ENCODE data around the gene COQ10B. TPM values are rescaled to one million over a fixed set of nuclear protein-coding genes. Genes with fewer than 3 reads are reported as not detected.

Gene COQ10B
- total and polyA plus RNA-seq, 5 donors from 2014 or later, result 49.2 to 73.9 (median 55.4) TPM

GRCh38 chr2:197516393-197516761 lies 63.0 kb downstream of the COQ10B start:
- Histone ChIP-seq H3K36me3 (ENCODE audit: control insufficient read depth, insufficient read depth, low read length) (peaks cover 12% of the 10 kb centered on the region), H3K27ac (ENCODE audit: insufficient read depth, low read length, poor library complexity, severe bottlenecking) (peak overlapping the region; percentile 92), H3K4me1 (ENCODE audit: control insufficient read depth, insufficient read depth, low read length, poor library complexity, severe bottlenecking) (peaks cover 19% of the 10 kb centered on the region), H3K27me3 (ENCODE audit: control insufficient read depth, insufficient read depth, low read length) (no peaks in the 10 kb centered on the region), H3K9me3 (ENCODE audit: control insufficient read depth in 2 of 2, low read length in 2 of 2) (no peaks in the 10 kb centered on the region), H3K4me3 (ENCODE audit: low read depth, low read length) (peak overlapping the region; percentile 88)
- H3K27ac Mint-ChIP-seq, result peak overlapping the region; percentile 91 to 100 (median 93)
- H3K4me1 Mint-ChIP-seq, result peaks cover 29 to 63% (median 49%) of the 10 kb centered on the region in 4 donors
- H3K27me3 Mint-ChIP-seq, result peaks cover 6% of the 10 kb centered on the region
- peaks cover 22% of the 10 kb centered on the region for H3K36me3 Mint-ChIP-seq
- DNase-seq (peak in 1 of 3 donors; percentile 41), ATAC-seq (ENCODE audit: low read depth in 2 of 2) (no peak)
- H3K9me3 Mint-ChIP-seq, result peaks cover 0 to 6% (median 0%) of the 10 kb centered on the region in 7 donors
- peak overlapping the region; percentile 95 to 100 (median 98) for H3K4me3 Mint-ChIP-seq

- H3K36me3 ChIP-seq (ENCODE audit: control insufficient read depth, insufficient read depth, low read length), result peaks cover 12% of the 10 kb centered on the region
- ATAC-seq (ENCODE audit: low read depth in 2 of 2), result no peak
- H3K27ac ChIP-seq (ENCODE audit: insufficient read depth, low read length, poor library complexity, severe bottlenecking), result peak overlapping the region; percentile 92
- peaks cover 6% of the 10 kb centered on the region for H3K27me3 Mint-ChIP-seq
- no peak for DNase-seq
- H3K4me3 Mint-ChIP-seq, result peak overlapping the region; percentile 95 to 100 (median 98)
- peak overlapping the region; percentile 88 for H3K4me3 ChIP-seq (ENCODE audit: low read depth, low read length)
- peaks cover 32 to 67% (median 49%) of the 10 kb centered on the region in 4 donors for H3K4me1 Mint-ChIP-seq
- no peaks in the 10 kb centered on the region for H3K9me3 ChIP-seq (ENCODE audit: control insufficient read depth in 2 of 2, low read length in 2 of 2)
- no peaks in the 10 kb centered on the region for H3K27me3 ChIP-seq (ENCODE audit: control insufficient read depth, insufficient read depth, low read length)
- H3K36me3 Mint-ChIP-seq, result peaks cover 25% of the 10 kb centered on the region
- peaks cover 0 to 10% (median 0%) of the 10 kb centered on the region in 7 donors for H3K9me3 Mint-ChIP-seq
- H3K27ac Mint-ChIP-seq, result peak overlapping the region; percentile 29 to 100 (median 91)
- H3K4me1 ChIP-seq (ENCODE audit: control insufficient read depth, insufficient read depth, low read length, poor library complexity, severe bottlenecking), result peaks cover 19% of the 10 kb centered on the region
Observed at GRCh38 chr2:197517150-197517549, 63.8 kb downstream of the COQ10B start.

Other genes starting within 250 kb of the COQ10B start
- gene ANKRD44, start 142.8 kb upstream of the COQ10B start, total RNA-seq, result 301 TPM
- gene ANKRD44, start 142.8 kb upstream of the COQ10B start, polyA plus RNA-seq, result 100 to 1,000 TPM in 1 of 4 donors, 10 to 100 TPM in 3; 69.6 to 104 (median 82.8) TPM
- gene SF3B1, start 18.5 kb upstream of the COQ10B start, total RNA-seq, result 662 TPM
- 100 to 1,000 TPM; 136 to 197 (median 164) TPM for gene SF3B1, start 18.5 kb upstream of the COQ10B start, polyA plus RNA-seq
- gene HSPD1, start 46.3 kb downstream of the COQ10B start, total RNA-seq, result 183 TPM
- gene HSPD1, start 46.3 kb downstream of the COQ10B start, polyA plus RNA-seq, result 100 to 1,000 TPM in 1 of 4 donors, 10 to 100 TPM in 3; 81.1 to 108 (median 93.2) TPM
- gene HSPE1, start 46.8 kb downstream of the COQ10B start, total RNA-seq, result 90.4 TPM
- gene HSPE1, start 46.8 kb downstream of the COQ10B start, polyA plus RNA-seq, result 100 to 1,000 TPM; 110 to 133 (median 121) TPM
- 22.7 TPM for gene MOB4, start 62.5 kb downstream of the COQ10B start, total RNA-seq
- 10 to 100 TPM; 25.1 to 36.0 (median 30.5) TPM for gene MOB4, start 62.5 kb downstream of the COQ10B start, polyA plus RNA-seq
- not detected for gene RFTN2, start 222.0 kb downstream of the COQ10B start, total RNA-seq
- under 1 TPM; 0.06 to 0.21 (median 0.14) TPM for gene RFTN2, start 222.0 kb downstream of the COQ10B start, polyA plus RNA-seq

Data from CD4-positive, CD25-positive, alpha-beta regulatory T cell (primary cell).